ENCODE results near the gene OPA1. TPM values are rescaled to one million over a fixed set of nuclear protein-coding genes. Genes with fewer than 3 reads are reported as not detected.

OPA1 gene
- total and polyA plus RNA-seq, 7 donors, result 29.4 to 129 (median 73.4) TPM

DNA sequence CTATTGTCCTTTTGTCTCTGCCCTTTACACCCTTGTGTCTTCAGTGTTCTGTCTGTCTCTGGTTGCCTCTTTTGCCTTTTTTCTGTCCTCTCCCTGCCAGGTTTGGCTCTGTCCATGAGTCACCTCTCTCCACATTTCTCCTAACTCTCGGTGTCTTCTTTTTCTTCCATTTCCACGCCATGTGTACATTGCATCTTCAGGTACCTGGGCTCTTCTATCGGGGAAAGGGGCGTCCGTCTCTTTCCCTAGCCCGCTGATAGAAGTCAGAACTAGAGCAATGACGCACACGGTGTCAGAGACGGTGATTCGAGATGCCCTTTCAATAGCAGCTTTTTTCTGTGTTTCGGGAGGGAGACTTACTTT is 641 bp downstream of the OPA1 start:
- TF ChIP-seq, protein P1, sequence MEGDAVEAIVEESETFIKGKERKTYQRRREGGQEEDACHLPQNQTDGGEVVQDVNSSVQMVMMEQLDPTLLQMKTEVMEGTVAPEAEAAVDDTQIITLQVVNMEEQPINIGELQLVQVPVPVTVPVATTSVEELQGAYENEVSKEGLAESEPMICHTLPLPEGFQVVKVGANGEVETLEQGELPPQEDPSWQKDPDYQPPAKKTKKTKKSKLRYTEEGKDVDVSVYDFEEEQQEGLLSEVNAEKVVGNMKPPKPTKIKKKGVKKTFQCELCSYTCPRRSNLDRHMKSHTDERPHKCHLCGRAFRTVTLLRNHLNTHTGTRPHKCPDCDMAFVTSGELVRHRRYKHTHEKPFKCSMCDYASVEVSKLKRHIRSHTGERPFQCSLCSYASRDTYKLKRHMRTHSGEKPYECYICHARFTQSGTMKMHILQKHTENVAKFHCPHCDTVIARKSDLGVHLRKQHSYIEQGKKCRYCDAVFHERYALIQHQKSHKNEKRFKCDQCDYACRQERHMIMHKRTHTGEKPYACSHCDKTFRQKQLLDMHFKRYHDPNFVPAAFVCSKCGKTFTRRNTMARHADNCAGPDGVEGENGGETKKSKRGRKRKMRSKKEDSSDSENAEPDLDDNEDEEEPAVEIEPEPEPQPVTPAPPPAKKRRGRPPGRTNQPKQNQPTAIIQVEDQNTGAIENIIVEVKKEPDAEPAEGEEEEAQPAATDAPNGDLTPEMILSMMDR (IDR thresholded peaks at IDR 0.05), result no peak
- DNase-seq, result no peak
- Histone ChIP-seq H3K27ac (peak overlapping the region; percentile 92), H3K36me3 (ENCODE audit: insufficient read depth in 1 of 2, low read depth in 1 of 2) (peaks cover 2 to 7% of the 10 kb centered on the region in 2 donors), H3K4me1 (peaks cover 23% of the 10 kb centered on the region), H3K27me3 (ENCODE audit: insufficient read depth in 3 of 3, low read length in 2 of 3) (no peaks in the 10 kb centered on the region), H3K9me3 (no peaks in the 10 kb centered on the region), H3K4me3 (peak overlapping the region; percentile 94)
- ATAC-seq, result peak in 3 of 4 donors; percentile 2 to 35 (median 8)
- 0 to 1% (median 0%) methylated on average over 11 of the region's 11 CpGs for WGBS, 3 donors
- intact Hi-C loops (cut with DNase I), result loop anchor here in 1 of 2 donors (10.0 kb wide), 1 partner anchor 349 kb away; the partner anchor contains the start of gene PLAAT1

DNA sequence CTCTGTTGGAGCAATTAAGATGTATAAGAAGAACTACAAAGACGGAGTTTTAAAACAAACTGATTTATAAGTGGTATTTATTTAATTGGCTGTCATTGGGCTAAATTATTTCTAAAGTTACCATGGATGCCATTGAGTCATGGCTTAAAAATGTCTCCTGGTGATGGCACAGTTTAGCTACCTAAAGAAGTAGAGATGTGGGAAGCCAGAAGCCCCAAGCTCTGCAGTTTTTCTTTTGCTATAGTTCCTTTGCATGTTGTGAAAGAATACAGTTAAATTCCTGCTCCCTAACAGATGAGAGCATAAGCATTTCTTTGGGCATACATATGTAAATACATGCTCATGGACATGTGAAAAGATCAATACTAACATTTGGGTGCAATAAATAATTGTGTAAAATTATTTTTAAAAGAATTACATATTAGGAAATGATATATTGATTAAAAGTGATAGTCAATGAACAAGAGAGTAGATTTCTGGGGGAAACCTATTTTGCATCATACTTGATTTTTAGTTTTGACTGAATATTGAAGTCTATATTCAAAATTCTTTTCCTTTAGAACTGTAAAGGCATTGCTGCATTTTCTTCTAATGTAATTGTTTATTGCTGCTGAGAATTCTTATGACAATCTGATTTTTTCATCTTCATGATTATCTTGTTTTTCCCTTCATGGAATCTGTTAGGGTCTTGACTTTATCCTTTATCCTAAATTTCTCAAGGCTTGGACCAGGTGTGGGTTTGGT is 2.1 kb downstream of the OPA1 start:
- peaks cover 2 to 7% of the 10 kb centered on the region in 2 donors for H3K36me3 ChIP-seq (ENCODE audit: insufficient read depth in 1 of 2, low read depth in 1 of 2)
- H3K4me1 ChIP-seq, result peaks cover 23% of the 10 kb centered on the region
- H3K27ac ChIP-seq, result no peak overlapping the region
- intact Hi-C loops (cut with DNase I), result loop anchor here in 1 of 2 donors (10.0 kb wide), 1 partner anchor 350 kb away; the partner anchor contains the start of gene PLAAT1
- ATAC-seq (no peak), DNase-seq (no peak)
- no peaks in the 10 kb centered on the region for H3K27me3 ChIP-seq (ENCODE audit: insufficient read depth in 3 of 3, low read length in 2 of 3)
- TF ChIP-seq, protein P1 (IDR thresholded peaks at IDR 0.05), result no peak
- no peaks in the 10 kb centered on the region for H3K9me3 ChIP-seq
- peak overlapping the region; percentile 94 for H3K4me3 ChIP-seq
- 67 to 79% (median 76%) methylated on average over 1 of the region's 1 CpG for WGBS, 3 donors

DNA sequence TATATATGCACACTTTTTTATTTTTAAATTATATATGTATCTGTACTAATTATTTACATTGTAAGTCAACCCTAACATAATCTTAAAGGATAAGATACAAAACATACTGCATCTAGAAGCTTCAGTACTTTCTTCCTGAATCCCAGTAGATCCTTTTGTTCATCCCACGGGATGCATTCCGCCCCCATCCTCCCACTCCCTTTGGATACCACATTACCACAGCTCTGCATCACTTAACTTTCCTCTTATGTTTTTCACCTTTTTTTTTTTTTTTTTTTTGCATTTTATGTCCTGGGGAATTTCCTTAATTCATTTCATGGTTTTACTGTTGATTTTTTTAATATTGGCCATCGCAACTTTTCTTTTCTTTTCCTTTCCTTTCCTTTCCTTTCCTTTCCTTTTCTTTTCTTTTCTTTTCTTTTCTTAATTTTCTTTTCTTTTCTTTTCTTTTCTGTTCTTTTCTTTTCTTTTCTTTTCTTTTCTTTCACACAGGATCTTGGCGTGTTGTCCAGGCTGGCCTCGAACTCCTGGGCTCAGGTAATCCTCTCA is 3.0 kb downstream of the OPA1 start:
- DNase-seq (no peak), ATAC-seq (no peak)
- Histone ChIP-seq H3K4me3 (no peak overlapping the region), H3K27ac (no peak overlapping the region), H3K27me3 (ENCODE audit: insufficient read depth in 3 of 3, low read length in 2 of 3) (no peaks in the 10 kb centered on the region), H3K4me1 (peaks cover 23% of the 10 kb centered on the region), H3K36me3 (ENCODE audit: insufficient read depth in 1 of 2, low read depth in 1 of 2) (peaks cover 2 to 7% of the 10 kb centered on the region in 2 donors), H3K9me3 (no peaks in the 10 kb centered on the region)
- WGBS, 3 donors, result 91 to 95% (median 92%) methylated on average over 5 of the region's 5 CpGs
- intact Hi-C loops (cut with DNase I), result loop anchor here in 1 of 2 donors (10.0 kb wide), 1 partner anchor 351 kb away; the partner anchor contains the start of gene PLAAT1
- TF ChIP-seq, protein P1 (IDR thresholded peaks at IDR 0.05), result no peak

DNA sequence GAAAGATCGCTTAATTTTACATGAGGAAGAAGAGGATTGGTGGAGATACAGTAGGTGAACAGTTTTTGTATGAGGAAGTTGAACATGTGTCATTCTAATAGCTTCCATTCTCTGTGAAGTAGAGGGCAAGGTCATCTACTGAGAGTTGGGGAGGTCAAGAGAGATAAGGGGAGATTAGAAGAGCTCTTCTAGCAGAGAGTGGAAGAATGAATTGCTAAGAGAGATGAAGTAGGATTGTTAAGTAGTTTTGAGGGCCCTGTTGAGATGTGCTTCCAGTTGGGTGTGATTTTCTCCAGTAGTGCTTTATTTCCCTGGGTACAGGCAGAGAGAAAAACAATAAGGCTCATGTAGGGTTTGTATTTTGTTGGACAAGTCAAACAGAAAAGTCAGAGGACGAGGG is 5.2 kb downstream of the OPA1 start:
- H3K27ac ChIP-seq, result no peak overlapping the region
- DNase-seq (no peak), ATAC-seq (no peak)
- WGBS, 3 donors, result 91 to 95% (median 93%) methylated on average over 2 of the region's 2 CpGs
- H3K36me3 ChIP-seq (ENCODE audit: insufficient read depth in 1 of 2, low read depth in 1 of 2), result peaks cover 2 to 7% of the 10 kb centered on the region in 2 donors
- no peaks in the 10 kb centered on the region for H3K27me3 ChIP-seq (ENCODE audit: insufficient read depth in 3 of 3, low read length in 2 of 3)
- peaks cover 18% of the 10 kb centered on the region for H3K4me1 ChIP-seq
- no peaks in the 10 kb centered on the region for H3K9me3 ChIP-seq
- TF ChIP-seq, protein P1 (IDR thresholded peaks at IDR 0.05), result no peak
- intact Hi-C loops (cut with DNase I), result loop anchor here in 1 of 2 donors (10.0 kb wide), 1 partner anchor 353 kb away; the partner anchor contains the start of gene PLAAT1
- no peak overlapping the region for H3K4me3 ChIP-seq

Measured in psoas muscle (tissue), 8 donors.